Transverse colon (tissue), 4 donors: Measurements from ENCODE around the gene PYROXD2.

ENCODE experiments used
- EP300 ChIP-seq: sonication (generic); formaldehyde crosslinking; IDR thresholded peaks from one replicate; pipeline ENCODE4 v1.6.1; 2017; ENCODE audit warnings: antibody characterized with exemption, low read depth
- POLR2A ChIP-seq: fragments of 450-650 bp; IDR thresholded peaks from one replicate; pipeline ENCODE4 v1.6.1; 2016; ENCODE audit warnings: antibody characterized with exemption, mild to moderate bottlenecking, moderate library complexity
- POLR2AphosphoS5 ChIP-seq, 3 donors: sonication (generic); formaldehyde crosslinking; IDR thresholded peaks; one replicate each; pipeline ENCODE4 v1.6.1; 2016; ENCODE audit warnings: antibody characterized with exemption in 3 of 3
- TF ChIP-seq, protein P1 (sequence below), 5 experiments: fragments of 200-600 bp in 3 of 5; fragments of 450-650 bp in 2 of 5; sonication (generic) in 3 of 5; IDR thresholded peaks; 1 replicate in 2 of 5; 2 replicates in 3 of 5; pipeline ENCODE4 v1.5.1; 2016 to 2017; ENCODE audit warnings: antibody characterized with exemption in 5 of 5, inconsistent platforms in 3 of 5, mild to moderate bottlenecking in 2 of 5, moderate library complexity in 1 of 5

DNA sequence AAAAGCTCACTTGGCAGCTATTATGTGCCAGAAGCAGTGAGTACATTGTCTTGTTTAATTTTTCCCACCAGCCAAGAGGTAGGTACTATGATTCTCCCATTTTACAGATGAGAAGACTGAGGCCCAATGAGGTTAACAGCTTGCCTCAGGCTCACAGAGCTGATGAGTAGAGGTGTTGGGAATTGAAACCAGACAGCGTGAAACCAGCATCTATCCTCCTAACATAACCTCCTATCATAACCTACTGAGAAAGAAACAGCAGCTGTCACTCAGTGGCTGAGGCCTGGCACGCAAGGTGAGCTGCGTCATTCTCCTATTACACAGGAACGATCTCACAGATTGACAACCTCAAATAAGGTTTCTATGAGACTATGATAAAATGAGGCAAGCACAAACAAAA lies 6.2 kb downstream of the PYROXD2 start:
- no peak for TF ChIP-seq POLR2AphosphoS5 (IDR thresholded peaks at IDR 0.05)
- TF ChIP-seq, protein P1, sequence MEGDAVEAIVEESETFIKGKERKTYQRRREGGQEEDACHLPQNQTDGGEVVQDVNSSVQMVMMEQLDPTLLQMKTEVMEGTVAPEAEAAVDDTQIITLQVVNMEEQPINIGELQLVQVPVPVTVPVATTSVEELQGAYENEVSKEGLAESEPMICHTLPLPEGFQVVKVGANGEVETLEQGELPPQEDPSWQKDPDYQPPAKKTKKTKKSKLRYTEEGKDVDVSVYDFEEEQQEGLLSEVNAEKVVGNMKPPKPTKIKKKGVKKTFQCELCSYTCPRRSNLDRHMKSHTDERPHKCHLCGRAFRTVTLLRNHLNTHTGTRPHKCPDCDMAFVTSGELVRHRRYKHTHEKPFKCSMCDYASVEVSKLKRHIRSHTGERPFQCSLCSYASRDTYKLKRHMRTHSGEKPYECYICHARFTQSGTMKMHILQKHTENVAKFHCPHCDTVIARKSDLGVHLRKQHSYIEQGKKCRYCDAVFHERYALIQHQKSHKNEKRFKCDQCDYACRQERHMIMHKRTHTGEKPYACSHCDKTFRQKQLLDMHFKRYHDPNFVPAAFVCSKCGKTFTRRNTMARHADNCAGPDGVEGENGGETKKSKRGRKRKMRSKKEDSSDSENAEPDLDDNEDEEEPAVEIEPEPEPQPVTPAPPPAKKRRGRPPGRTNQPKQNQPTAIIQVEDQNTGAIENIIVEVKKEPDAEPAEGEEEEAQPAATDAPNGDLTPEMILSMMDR (IDR thresholded peaks at IDR 0.05), result no peak
- TF ChIP-seq POLR2A, result no peak
- TF ChIP-seq EP300, result no peak
